MV-4-11 (cell line): Measurements from ENCODE around the gene IQCM.
A peak's percentile ranks its signal among the peaks of the same experiment; 100 is the strongest.
"Not testable (repeated sequence)": the region's sequence is repeated elsewhere in the genome, so short reads cannot be mapped to it uniquely, and the experiment has no call there.

Experiments
- DNase-seq: peaks from one replicate; lab custom pipeline; 2025; lab: John Stamatoyannopoulos, UW

The IQCM gene

DNA sequence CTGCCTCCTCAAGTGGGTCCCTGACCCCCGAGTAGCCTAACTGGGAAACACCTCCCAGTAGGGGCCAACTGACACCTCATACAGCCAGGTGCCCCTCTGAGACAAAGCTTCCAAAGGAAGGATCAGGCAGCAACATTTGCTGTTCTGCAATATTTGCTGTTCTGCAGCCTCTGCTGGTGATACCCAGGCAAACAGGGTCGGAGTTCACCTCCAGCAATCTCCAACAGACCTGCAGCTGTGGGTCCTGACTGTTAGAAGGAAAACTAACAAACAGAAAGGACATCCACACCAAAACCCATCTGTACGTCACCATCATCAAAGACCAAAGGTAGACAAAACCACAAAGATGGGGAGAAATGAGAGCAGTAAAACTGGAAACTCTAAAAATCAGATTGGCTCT lies 347.0 kb downstream of the IQCM start:
- DNase-seq, result not testable (repeated sequence)

DNA sequence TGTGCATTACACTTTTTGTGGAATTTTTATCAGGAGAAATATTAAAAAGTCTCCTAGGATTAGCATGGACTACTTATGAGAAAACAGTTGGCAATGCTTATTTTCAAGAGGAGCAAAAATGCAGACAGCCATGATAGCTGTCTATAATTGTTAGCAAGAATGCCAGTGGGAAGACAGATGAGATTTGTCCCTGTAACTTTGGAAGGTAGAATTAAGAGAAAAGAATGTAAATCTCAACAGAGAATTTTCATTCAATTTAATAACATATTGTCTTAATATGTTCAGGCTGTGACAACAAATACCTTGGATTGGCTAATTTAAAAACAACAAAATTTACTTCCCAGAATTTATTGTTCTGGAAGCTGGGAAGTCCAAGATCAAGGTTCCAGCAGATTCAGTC lies 349.2 kb downstream of the IQCM start:
- DNase-seq, result no peak

DNA sequence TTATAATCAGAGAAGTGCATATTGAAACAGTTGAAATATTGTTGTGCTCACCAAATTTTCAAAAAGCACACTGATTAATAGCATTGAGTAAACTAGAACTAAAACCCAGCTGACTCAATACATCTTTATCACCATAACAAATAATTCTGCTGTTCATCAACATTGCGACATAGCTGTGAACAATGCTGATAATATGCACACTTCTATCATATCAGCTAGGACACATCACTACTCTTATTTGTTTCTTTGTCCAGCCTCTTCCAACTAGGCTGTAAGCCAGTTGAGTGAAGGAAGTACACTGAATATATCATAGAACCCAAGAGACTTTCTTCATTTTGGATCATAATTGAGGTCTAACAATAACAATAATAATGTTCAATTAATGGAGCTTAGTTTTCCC lies 349.7 kb downstream of the IQCM start:
- no peak for DNase-seq

DNA sequence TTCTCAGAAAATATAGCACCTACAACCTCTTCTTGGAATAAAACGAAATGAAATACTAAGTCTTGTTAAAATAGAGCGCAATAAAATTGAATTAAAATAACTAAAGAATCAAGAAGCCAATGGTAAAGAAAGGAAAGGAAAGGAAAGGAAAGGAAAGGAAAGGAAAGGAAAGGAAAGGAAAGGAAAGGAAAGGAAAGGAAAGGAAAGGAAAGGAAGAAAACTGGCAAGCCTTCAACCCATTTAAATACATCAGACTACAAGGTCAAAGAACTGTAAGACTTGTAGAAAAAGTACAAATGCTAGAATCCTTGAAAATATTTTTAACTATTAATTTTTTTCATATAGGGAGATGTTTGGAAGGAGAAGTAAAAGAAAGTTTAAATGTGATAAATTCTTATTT lies 372.1 kb downstream of the IQCM start:
- DNase-seq, result no peak

DNA sequence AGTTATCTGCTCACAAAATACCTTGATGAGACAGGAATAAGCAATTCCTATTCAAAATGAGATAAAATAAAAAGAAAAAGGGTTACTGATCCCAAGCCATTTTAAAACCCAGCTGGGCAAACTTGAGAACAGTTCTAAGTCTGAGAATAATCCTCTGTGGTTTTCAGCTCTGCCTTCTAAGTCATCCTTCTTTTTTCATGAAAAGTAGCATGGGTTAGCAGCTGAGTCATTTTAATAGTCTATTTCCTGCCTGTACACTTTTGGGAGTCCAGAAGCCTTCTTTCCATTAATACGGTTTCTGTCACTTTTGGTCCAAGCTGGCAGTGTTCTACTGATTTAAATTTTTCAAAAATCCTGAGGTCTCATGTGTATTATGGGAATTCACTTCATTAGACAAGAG lies 374.3 kb downstream of the IQCM start:
- peak; percentile 66 for DNase-seq

DNA sequence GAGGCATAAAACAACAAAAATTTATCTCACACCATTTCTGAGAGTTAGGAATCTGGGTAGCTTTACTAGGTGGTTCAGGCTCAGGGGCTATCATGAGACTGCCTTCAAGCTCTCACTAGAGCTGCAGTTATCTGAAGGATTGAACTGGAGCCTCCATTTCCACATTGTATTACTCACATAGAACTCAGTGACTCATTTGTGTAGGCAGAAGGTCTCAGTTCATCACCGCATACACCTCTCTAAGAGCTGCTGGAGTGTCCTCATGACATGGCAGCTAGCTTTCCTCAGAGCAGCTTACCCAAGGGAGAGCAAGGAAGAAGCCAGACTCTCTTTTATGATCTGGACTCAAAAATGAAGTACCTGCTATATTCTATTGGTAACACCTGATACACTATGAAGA lies 389.2 kb downstream of the IQCM start:
- no peak for DNase-seq

DNA sequence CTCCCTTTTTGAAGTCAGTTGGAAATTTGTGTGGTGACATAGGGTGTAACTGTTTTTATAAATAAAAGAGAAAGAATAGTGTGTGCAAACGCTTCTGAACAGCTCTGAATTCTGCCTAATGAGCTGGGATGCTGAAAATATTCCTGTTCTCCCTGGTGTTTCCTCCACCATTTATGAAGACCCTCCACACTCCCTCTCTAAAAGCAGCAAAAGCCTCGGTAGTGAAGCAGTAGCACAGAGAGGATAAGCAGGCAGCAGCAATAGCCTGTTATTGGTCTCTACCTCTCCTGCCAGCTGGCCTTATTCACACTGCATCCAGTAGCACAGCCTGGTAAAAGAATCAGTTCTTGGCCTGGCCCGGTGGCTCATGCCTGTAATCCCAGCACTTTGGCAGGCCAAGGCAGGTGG lies 406.1 kb downstream of the IQCM start:
- no peak for DNase-seq

DNA sequence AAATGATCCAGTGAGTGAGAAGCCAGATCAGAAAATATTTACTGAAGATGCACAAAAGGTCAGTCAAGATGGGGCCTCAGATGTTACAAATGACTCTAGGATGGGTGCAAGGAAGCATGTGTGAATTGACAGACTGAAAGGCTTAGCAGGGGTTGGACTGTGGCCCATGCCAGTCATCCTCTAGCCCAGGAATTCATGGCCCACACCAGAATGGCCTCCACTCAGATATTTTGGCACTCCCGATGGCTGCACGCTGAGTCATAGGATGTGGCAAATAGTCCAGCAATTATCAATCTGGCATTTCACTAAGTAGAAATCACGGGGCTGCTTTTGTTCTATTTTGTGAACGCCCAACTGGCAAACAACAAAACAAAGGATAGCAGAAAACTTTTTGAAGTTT lies 406.5 kb downstream of the IQCM start:
- DNase-seq, result no peak

DNA sequence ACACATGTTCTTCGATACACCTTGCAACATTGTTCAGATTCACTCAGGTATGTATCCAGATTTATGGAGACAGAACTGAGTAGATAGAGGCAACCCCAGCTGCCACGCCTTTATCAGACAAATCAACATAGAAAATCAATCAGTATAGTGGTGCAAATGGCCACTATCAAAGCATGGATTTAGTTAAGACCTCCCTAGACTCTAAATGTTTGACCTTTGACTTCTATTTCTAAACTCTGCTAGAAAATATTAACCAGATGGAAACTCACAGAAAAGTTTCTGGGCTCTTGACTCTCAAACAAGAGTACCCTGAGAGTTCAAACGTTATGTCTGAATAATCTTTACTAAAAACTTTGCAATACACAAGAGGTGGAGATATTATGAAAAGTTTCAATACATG lies 411.5 kb downstream of the IQCM start:
- DNase-seq, result no peak

DNA sequence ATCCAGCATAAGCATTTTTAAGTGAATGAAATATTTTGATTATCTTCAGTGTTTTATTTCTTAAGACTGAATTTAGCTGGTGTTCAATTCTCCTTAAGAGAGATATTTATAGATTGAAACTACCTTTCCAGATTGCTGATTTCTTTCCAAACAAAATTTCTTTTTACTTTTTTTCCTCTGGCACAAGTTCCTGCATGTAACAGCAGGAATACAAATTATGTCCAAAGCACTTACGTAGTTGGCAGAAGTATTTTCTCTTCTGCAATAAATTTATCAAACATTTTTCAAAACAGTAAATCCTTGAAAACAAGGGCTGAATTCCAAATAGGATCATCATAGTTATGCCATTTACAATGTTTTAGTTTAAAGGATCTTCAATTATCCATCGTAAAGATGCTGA lies 412.6 kb downstream of the IQCM start:
- DNase-seq, result no peak

DNA sequence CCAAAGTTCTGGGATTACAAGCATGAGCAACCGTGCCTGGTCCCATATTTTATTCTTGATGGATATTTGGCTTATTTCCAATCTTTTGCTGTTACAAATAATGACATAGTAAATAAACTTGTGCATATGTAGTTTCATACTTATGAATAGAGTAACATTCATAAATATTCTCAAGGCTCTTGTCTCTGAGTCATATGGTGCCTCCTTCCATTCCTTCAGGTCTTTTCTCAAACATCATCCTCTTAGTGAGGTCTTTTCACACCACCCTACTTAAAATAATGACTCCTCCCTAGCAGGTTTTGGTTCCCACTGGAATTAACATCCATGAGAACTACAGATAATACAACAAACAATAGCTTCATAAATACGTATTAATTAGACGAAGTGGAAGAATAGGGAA lies 416.6 kb downstream of the IQCM start:
- DNase-seq, result no peak

DNA sequence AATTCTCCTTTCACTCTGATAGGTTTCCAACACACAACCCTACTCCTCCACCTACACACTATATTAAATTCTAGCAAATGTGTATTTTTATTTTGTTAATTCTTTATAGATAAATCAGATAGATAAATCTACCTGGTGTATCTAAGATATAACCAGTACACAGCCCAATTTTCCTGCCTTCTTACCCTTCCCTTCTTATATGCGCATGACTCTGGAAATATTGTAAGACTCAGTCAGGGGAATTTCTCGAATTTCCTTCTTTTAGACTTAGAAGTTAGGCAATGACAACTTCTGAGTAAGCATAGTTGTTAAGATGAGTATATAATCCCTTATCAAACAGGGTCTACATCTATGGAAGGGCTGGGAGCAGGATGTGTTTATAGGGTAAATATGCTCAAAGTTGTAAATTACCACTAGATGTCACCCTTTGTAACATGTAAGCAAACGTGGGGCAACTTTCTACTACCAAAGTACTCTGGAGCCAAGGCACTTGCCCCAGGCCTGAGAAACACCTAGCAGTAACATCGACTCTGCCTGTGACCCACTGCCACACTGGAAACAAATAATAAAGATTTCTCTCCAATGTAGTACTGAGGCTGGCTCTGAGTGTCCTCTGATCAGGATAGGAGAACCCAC lies 444.7 kb downstream of the IQCM start:
- peak; percentile 31 for DNase-seq

DNA sequence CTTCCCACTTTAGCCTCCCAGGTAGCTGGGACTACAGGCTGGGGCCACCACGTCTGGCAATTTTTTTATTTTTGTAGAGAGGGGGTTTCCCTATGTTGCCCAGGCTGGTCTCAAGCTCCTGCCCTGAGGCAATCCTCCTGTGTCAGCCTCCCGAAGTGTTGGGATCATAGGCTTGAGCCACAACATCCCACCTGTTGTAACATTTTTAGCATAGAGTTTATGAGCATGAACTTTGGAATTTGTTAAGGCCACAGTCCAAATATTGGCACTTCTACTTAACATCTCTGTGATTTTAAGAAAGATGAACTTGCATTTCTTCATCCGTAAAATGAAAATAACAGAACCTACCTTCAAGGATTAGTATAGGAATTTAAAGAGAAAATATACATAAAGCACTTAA lies 445.6 kb downstream of the IQCM start:
- no peak for DNase-seq

DNA sequence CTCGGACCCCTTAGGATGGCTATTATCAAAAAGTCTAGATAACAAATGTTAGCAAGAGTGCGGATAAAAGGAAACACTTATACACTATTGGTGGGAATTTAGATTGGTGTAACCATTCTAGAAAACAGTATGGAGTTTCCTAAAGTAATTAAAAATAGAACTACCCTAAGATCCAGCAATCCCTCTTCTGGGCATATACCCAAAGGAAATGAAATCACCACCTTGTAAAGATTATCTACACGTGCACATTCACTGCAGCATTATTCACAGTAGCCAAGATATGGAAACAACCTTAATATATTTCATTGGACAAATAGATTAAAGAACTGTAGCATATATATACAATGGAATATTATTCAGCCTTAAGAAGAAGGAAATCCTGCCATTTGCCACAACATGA lies 462.4 kb downstream of the IQCM start:
- DNase-seq, result no peak

DNA sequence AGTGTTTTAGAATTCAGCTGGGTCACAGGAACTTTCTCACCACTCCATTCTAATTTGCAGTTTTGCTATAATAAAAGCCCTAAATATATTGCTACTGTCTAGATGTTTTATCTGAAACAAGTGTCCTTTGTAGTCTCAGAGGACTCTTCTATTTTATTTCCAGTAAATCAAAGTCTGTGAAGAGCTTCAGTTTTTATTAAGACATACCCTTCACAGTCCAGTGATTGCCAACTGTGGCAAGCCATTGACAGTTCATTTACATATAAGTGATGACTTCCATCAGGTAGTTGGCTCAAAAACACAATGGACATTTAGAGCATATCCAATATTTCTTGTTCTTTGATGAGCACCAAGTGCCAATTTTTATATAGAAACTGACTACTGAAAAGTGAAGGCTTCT lies 466.1 kb downstream of the IQCM start:
- DNase-seq, result no peak

DNA sequence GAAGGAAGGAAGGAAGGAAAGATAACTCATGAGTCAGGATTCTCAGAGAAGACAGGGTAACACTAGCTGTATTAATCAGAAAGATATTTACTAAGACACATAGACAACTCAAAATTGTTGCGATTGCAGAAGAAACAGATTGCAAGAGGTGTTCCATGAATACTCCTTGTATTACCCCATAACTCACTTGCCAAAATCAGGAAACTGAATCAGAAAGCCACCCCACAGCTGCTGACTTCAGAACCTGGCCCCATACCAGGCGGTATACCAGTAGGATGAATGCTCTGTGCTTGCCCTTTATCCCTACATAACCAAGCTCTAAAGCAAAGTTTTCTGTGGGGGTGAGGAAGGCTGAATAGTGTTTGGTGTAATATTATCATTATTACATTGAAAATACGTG lies 468.5 kb downstream of the IQCM start:
- no peak for DNase-seq

DNA sequence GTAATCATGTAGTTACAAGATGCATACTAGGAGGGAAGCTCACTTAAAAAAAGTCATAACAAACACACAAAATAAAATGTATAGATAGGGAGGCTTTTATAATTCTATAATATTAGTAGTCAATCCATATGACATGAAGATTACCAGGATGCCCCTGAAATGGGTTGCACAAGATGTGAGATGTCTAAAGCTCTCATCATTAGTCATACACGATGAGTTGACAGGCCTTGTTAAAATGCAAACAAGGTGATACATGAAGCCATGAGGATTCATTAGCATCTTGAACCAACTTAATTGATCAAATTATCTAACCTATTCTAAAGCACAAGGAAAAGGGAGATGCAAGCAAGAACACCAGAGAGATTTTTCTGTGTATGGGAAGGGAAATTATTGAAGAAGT lies 470.2 kb downstream of the IQCM start:
- no peak for DNase-seq

DNA sequence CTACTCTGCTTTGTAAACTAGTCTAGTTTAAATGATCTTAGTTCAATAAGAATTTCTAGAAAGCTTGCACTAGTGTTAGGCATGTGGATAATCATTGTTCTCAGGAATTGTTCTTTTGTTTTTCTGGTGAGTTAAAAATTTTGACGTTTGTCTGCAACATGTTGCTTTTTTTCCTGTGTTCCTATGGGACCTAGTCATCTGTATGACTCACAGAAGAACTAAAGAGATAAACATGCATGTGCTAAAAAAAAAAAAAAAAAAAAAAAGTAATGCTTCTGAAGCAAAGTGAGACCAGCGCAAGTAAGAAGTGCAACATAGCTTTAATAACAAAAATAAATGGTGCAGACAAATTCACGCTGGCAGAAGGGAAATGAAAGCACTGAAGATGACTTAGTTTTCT lies 471.2 kb downstream of the IQCM start:
- no peak for DNase-seq

DNA sequence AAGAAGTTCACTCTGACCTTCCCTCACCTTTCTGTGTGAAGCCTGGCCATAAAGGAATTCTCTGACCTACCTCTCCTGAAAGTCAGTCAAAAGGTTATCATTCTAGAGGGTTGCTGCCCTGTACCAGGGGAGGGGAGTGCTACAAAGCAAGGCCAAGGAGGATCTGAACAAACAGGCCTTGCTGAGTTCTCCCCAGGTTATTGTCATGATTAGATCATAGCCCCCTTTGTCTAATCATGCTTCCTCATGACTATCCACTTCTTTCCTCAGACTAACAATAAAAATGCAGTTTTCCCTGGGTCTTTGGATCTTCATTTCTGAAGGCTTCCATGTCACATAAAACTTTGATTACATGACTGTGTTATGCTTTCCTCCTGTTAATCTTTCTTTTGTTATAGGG lies 472.0 kb downstream of the IQCM start:
- DNase-seq, result no peak

DNA sequence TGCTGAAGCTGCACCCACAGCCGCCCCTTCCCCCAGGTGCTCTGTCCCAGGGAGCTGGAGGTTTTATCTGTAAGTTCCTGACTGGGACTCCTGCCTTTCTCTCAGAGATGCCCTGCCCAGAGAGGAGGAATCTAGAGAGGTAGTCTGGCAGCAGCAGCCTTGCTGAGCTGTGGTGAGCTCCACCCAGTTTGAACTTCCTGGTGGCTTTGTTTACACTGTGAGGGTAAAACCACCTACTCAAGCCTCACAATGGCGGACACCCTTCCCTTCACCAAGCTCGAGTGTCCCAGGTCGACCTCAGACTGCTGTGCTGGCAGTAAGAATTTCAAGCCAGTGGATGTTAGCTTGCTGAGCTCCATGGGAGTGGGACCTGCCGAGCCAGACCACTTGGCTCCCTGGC lies 474.5 kb downstream of the IQCM start:
- not testable (repeated sequence) for DNase-seq

DNA sequence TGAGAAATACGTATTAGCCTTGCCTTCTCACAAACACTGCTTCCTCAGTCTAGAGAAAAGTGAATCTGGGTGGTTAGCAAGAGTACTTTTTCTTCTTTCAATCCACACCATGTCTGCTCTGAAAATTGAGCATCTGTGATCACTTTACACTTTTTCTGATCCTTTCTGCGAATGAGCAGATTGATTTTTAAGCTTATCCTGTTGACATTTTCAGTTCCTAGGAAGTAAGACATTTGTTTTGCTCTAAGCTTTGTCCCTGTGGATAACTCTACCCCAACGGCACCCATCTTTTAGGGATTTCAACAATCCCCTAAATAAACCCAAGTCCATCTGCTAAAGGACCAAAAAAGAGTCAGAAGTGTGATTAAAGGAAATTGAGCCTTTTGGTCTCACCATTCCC lies 487.5 kb downstream of the IQCM start:
- DNase-seq, result no peak

DNA sequence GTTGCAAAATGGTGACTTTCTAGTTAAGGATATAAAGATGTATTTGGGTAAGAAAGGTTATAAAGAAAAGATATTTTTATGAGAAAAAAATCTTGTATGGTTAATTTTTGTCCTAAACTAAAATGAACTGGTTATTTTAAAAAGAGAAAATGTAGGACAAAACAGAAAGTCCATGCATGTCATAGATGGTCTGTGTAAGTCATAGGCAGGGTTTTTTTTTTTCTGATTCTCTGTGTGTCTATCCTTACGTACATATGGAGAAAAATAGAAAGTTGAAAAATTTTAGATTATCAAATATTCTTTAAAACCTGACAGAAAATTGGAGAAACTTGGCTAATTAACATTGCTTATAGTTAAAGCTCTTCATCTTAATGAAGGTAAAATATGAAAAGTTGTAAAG lies 493.4 kb downstream of the IQCM start:
- DNase-seq, result no peak

DNA sequence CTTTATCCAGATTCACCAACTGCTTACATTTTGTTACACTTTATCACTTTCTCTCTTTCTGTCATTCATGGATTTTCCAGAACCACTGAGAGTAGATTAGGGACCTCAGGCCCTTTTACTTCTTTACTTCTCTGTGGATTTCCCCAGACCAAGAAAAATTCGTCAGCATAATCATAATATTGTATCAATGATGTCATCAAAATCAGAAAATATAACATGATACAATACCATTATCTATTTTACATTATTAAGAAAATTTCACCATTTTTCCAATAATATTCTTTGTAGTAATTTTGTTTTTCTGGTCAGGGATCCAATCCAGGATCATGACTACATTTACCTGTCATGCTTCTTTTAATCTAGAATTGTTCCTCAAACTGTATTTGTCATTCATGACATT lies 494.2 kb downstream of the IQCM start:
- DNase-seq, result no peak

DNA sequence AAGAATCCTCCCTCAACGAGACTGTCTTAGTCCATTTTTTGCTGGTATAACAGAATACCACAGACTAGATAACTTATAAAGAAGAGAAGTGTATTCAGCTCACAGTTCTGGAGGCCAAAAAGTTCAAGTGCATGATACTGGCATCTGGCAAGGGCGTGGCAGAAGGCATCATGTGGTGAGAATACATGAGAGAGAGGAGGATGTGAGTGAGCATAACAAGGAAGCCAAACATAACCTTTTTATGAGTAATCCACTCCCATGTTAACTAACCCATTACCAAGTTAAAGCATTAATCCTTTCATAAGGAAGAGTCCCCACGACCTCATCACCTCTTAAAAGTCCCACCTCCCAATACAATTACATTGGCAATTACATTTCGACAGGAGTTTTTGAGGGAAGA lies 504.6 kb downstream of the IQCM start:
- no peak for DNase-seq

DNA sequence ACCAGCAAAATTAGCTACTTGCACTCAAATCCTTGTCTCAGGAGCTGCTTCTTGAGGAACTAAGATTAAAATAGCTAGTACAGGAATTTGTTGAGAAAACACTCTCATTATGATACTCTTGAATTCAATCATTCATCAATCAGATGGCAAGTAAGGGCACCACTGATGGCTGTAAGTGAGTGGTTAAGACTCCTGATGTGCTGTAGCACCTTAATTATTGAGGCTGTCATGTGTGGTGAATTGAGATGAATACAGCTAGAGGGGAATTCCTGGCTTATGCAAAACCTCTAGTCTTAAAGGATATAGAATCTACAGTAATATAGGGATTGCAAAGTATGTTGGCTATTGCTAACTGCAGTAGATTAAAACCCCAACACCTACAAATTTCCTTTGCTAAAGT lies 509.1 kb downstream of the IQCM start:
- DNase-seq, result no peak
